HG02870 (cell line): ENCODE results near the gene DUSP12.

ENCODE experiments used
- ATAC-seq: cut with Tn5 transposase; IDR thresholded peaks from one replicate; pipeline ENCODE4 v1.9.1; 2021; ENCODE audit warnings: mild to moderate bottlenecking, moderate library complexity; ENCODE audit not compliant: unreplicated experiment

DUSP12 gene

GRCh38 chr1:161727256-161727924 is 22.2 kb upstream of the DUSP12 start:
- ATAC-seq, result peak; percentile 3

- no peak for ATAC-seq
Measured at GRCh38 chr1:161728376-161729226, 21.0 kb upstream of the DUSP12 start.

- no peak for ATAC-seq
Measured at GRCh38 chr1:161730050-161730564, 19.5 kb upstream of the DUSP12 start.

- no peak for ATAC-seq
Measured at GRCh38 chr1:161731241-161731640, 18.3 kb upstream of the DUSP12 start.

- ATAC-seq, result no peak
Measured at GRCh38 chr1:161731981-161732718, 17.4 kb upstream of the DUSP12 start.

- ATAC-seq, result no peak
Measured at GRCh38 chr1:161733526-161733925, 16.1 kb upstream of the DUSP12 start.

GRCh38 chr1:161735837-161736236 is 13.7 kb upstream of the DUSP12 start:
- no peak for ATAC-seq

- ATAC-seq, result no peak
Measured at GRCh38 chr1:161736335-161736969, 13.1 kb upstream of the DUSP12 start.

GRCh38 chr1:161737625-161738024 is 12.0 kb upstream of the DUSP12 start:
- ATAC-seq, result no peak

GRCh38 chr1:161738627-161739287 is 10.8 kb upstream of the DUSP12 start:
- ATAC-seq, result peak; percentile 64

- ATAC-seq, result peak; percentile 29
Measured at GRCh38 chr1:161739865-161740566, 9.6 kb upstream of the DUSP12 start.

- no peak for ATAC-seq
Measured at GRCh38 chr1:161740921-161741320, 8.7 kb upstream of the DUSP12 start.

GRCh38 chr1:161743231-161743630 is 6.4 kb upstream of the DUSP12 start:
- no peak for ATAC-seq

GRCh38 chr1:161747801-161748200 is 1.8 kb upstream of the DUSP12 start:
- ATAC-seq, result no peak

- ATAC-seq, result no peak
Measured at GRCh38 chr1:161763522-161764098, 14.0 kb downstream of the DUSP12 start.

- ATAC-seq, result peak; percentile 66
Measured at GRCh38 chr1:161766102-161766981, 16.8 kb downstream of the DUSP12 start, which contains the start of gene ATF6. Gene ATF6 (plus strand): TSS chr1:161766320. CDS start chr1:161766361, 41 bp downstream.

- ATAC-seq, result no peak
Measured at GRCh38 chr1:161768461-161768860, 18.9 kb downstream of the DUSP12 start.

GRCh38 chr1:161768986-161769672 is 19.5 kb downstream of the DUSP12 start:
- no peak for ATAC-seq
